ENCODE results near the gene NFIA.

DNA sequence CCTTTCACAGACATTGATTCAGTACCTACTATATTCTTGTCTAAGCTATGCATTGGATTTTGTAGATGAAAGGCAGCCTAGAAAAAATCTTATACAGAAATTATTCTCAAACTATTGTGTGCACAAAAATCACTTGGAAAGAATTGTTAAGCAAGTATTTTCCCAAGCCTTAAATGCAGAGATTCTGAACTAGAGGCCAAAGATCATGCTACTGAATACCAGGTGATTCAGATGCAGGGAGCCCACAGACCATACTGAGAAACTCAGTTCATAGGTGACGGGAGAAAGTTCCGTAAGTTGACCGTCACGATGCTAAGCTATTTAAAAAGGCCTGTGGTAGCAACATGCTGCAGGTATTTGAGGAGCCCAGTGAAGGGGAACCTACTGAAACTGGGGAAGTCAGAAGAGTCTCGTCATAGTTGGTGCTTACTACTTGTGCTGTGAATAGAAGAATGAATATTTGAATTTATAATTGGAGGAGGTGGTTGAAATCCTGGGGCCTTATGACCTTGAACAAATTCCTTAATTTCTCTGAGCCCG lies 150.8 kb downstream of the NFIA start:
- no peak for TF ChIP-seq POLR2A (IDR thresholded peaks at IDR 0.05)
- no peak for TF ChIP-seq CTCF (IDR thresholded peaks at IDR 0.05)
